Nephron progenitor cell (in vitro differentiated cells): ENCODE measurements around the gene PUM1.
A peak's percentile ranks its signal among the peaks of the same experiment; 100 is the strongest.

Source experiments
- DNase-seq: peaks from one replicate; pipeline ENCODE4 v3.0.0; 2021
- H3K27ac Mint-ChIP-seq: 2 replicates; pipeline ENCODE4 v1.8.0; 2021; ENCODE audit warnings: mild to moderate bottlenecking, moderate library complexity, mixed read lengths
- H3K27me3 Mint-ChIP-seq: 2 replicates; pipeline ENCODE4 v1.8.0; 2021; ENCODE audit warnings: mild to moderate bottlenecking, low read depth, mixed read lengths; ENCODE audit not compliant: poor library complexity
- H3K36me3 Mint-ChIP-seq: 2 replicates; pipeline ENCODE4 v1.8.0; 2021; ENCODE audit warnings: low read depth, mixed read lengths
- H3K4me1 Mint-ChIP-seq: 2 replicates; pipeline ENCODE4 v1.8.0; 2021; ENCODE audit warnings: mixed read lengths
- H3K4me3 Mint-ChIP-seq: 2 replicates; pipeline ENCODE4 v1.8.0; 2021; ENCODE audit warnings: mild to moderate bottlenecking, moderate library complexity, mixed read lengths
- H3K9me3 Mint-ChIP-seq: 2 replicates; pipeline ENCODE4 v1.8.0; 2021; ENCODE audit warnings: mild to moderate bottlenecking, moderate library complexity, mixed read lengths
- TF ChIP-seq, protein P1 (sequence below): fragments of 200-600 bp; sonication (generic); IDR thresholded peaks from 2 replicates; pipeline ENCODE4 v1.5.0; 2021; ENCODE audit warnings: antibody characterized with exemption

Gene PUM1

DNA sequence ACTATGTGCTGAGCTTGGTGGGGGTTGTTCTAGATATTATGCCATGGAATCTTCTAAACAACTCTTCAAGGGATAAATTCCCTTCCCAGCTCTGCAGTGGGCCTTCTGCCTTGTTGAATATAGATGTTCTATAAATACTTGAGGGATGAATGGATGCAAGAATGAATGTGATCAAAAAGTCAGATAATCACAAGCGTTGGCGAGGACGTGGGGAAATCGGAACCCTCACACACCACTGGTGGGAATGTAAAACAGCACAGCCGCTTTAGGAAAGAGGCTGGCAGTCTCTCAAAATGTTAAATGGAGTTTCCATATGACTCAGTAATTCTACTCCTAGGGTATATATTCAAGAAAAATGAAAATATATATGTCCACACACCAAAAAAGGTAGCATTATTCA lies 176.0 kb downstream of the PUM1 start:
- TF ChIP-seq, protein P1, sequence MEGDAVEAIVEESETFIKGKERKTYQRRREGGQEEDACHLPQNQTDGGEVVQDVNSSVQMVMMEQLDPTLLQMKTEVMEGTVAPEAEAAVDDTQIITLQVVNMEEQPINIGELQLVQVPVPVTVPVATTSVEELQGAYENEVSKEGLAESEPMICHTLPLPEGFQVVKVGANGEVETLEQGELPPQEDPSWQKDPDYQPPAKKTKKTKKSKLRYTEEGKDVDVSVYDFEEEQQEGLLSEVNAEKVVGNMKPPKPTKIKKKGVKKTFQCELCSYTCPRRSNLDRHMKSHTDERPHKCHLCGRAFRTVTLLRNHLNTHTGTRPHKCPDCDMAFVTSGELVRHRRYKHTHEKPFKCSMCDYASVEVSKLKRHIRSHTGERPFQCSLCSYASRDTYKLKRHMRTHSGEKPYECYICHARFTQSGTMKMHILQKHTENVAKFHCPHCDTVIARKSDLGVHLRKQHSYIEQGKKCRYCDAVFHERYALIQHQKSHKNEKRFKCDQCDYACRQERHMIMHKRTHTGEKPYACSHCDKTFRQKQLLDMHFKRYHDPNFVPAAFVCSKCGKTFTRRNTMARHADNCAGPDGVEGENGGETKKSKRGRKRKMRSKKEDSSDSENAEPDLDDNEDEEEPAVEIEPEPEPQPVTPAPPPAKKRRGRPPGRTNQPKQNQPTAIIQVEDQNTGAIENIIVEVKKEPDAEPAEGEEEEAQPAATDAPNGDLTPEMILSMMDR, result no peak
- peaks cover 14% of the 10 kb centered on the region for H3K27me3 Mint-ChIP-seq
- H3K36me3 Mint-ChIP-seq, result no peaks in the 10 kb centered on the region
- H3K9me3 Mint-ChIP-seq, result no peaks in the 10 kb centered on the region
- DNase-seq, result no peak
- no peak overlapping the region for H3K27ac Mint-ChIP-seq
- no peak overlapping the region for H3K4me3 Mint-ChIP-seq
- H3K4me1 Mint-ChIP-seq, result peaks cover 54% of the 10 kb centered on the region

- DNase-seq, result no peak
- peaks cover 14% of the 10 kb centered on the region for H3K27me3 Mint-ChIP-seq
- H3K27ac Mint-ChIP-seq, result no peak overlapping the region
- H3K4me3 Mint-ChIP-seq, result no peak overlapping the region
- peaks cover 48% of the 10 kb centered on the region for H3K4me1 Mint-ChIP-seq
- no peaks in the 10 kb centered on the region for H3K9me3 Mint-ChIP-seq
- H3K36me3 Mint-ChIP-seq, result no peaks in the 10 kb centered on the region
- TF ChIP-seq, protein P1, result no peak
These were observed 176.5 kb downstream of the PUM1 start for GRCh38 chr1:30888975-30889374.

GRCh38 chr1:30888391-30888790 lies 177.1 kb downstream of the PUM1 start:
- H3K9me3 Mint-ChIP-seq, result no peaks in the 10 kb centered on the region
- no peak overlapping the region for H3K4me3 Mint-ChIP-seq
- H3K27me3 Mint-ChIP-seq, result peaks cover 14% of the 10 kb centered on the region
- TF ChIP-seq, protein P1, result no peak
- no peaks in the 10 kb centered on the region for H3K36me3 Mint-ChIP-seq
- peak overlapping the region; percentile 25 for H3K27ac Mint-ChIP-seq
- peaks cover 43% of the 10 kb centered on the region for H3K4me1 Mint-ChIP-seq
- DNase-seq, result peak; percentile 37

DNA sequence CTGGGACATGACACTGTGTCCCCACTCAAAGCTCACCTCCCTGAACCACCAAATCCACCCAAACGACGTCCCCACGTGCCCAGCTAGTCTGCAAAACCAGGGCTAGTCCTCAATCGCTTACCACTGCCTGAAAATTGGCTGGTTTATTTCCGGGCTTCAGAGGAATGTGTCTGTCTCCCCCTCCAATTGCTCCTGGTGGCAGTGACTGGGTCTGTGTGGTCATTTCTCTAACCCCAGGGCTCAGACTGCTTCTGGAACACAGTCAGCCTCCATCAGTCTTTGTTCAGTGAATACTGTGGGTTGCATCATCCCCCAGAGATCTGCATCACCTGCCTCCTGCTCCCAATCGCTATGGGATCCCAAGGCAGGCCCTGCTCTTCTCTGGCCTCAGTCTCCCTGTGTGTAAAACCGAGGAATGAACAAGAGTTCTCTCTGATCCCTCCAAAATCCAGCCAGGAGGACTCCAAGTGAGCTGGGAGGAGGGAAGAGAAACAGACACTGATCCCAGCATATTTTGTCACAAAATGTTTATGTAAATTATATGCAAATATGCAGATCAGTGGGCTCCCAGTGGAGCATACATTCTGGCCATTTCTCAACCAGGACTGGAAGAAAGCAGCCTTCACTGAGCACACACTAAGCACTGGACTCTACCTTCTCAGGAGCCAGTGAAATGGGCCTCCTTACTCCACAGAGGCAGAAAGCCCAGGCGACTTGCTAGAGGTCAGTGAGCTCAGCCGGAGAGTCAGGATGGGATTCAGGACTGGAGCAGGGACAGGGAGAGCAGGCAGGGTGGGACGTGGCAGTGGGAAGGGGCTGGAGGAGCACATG lies 177.8 kb downstream of the PUM1 start:
- H3K27ac Mint-ChIP-seq, result peak overlapping the region; percentile 84
- peaks cover 10% of the 10 kb centered on the region for H3K27me3 Mint-ChIP-seq
- no peak for DNase-seq
- no peaks in the 10 kb centered on the region for H3K36me3 Mint-ChIP-seq
- no peak overlapping the region for H3K4me3 Mint-ChIP-seq
- TF ChIP-seq, protein P1, result no peak
- peaks cover 36% of the 10 kb centered on the region for H3K4me1 Mint-ChIP-seq
- H3K9me3 Mint-ChIP-seq, result no peaks in the 10 kb centered on the region

- H3K27me3 Mint-ChIP-seq, result peaks cover 13% of the 10 kb centered on the region
- no peak for DNase-seq
- peaks cover 32% of the 10 kb centered on the region for H3K4me1 Mint-ChIP-seq
- no peak overlapping the region for H3K4me3 Mint-ChIP-seq
- TF ChIP-seq, protein P1, result no peak
- H3K36me3 Mint-ChIP-seq, result no peaks in the 10 kb centered on the region
- H3K9me3 Mint-ChIP-seq, result no peaks in the 10 kb centered on the region
- H3K27ac Mint-ChIP-seq, result no peak overlapping the region
These were observed 178.6 kb downstream of the PUM1 start for GRCh38 chr1:30886710-30887428.
